Sigmoid colon (tissue), 7 donors: ENCODE data around the gene SCARB1. TPM values are rescaled to one million over a fixed set of nuclear protein-coding genes. Genes with fewer than 3 reads are reported as not detected.

ENCODE experiments used
- DNase-seq: peaks from one replicate; pipeline ENCODE4 v3.0.0-alpha.2; 2019
- H3K27ac ChIP-seq, 4 donors: fragments of 200-600 bp; sonication (generic); one replicate each; pipeline ENCODE4 v1.5.1; 2016 to 2019; ENCODE audit warnings: mild to moderate bottlenecking in 1 of 4
- H3K27me3 ChIP-seq, 3 donors: fragments of 200-600 bp; sonication (generic); one replicate each; pipeline ENCODE4 v1.5.1; 2019; ENCODE audit warnings: mild to moderate bottlenecking in 1 of 3
- H3K36me3 ChIP-seq, 4 donors: fragments of 200-600 bp; sonication (generic); one replicate each; pipeline ENCODE4 v1.5.1; 2016 to 2019
- H3K4me1 ChIP-seq, 4 donors: fragments of 200-600 bp; sonication (generic); one replicate each; pipeline ENCODE4 v1.5.1; 2017 to 2019
- H3K4me3 ChIP-seq, 4 donors: fragments of 200-600 bp; sonication (generic); one replicate each; pipeline ENCODE4 v1.5.1; 2017 to 2019; ENCODE audit warnings: mild to moderate bottlenecking in 2 of 4, moderate library complexity in 1 of 4
- H3K9me3 ChIP-seq, 4 donors: fragments of 200-600 bp in 3 of 4; sonication (generic) in 3 of 4; one replicate each; pipeline versions ENCODE4 v1.5.1 to v1.6.1; 2013 to 2019
- EP300 ChIP-seq, 4 donors: sonication (generic); formaldehyde crosslinking; IDR thresholded peaks; one replicate each; pipeline ENCODE4 v1.6.1; 2017; ENCODE audit warnings: antibody characterized with exemption in 4 of 4
- POLR2A ChIP-seq, 2 donors: fragments of 450-650 bp; IDR thresholded peaks; one replicate each; pipeline ENCODE4 v1.6.1; 2016; ENCODE audit warnings: antibody characterized with exemption in 2 of 2, mild to moderate bottlenecking in 2 of 2, moderate library complexity in 2 of 2
- POLR2AphosphoS5 ChIP-seq, 4 donors: sonication (generic); formaldehyde crosslinking; IDR thresholded peaks; one replicate each; pipeline ENCODE4 v1.6.1; 2017; ENCODE audit warnings: antibody characterized with exemption in 4 of 4
- WGBS, 2 donors: extraction: QIAGEN DNeasy Blood & Tissue Kit; methylation state at CpG; one replicate each; pipeline ENCODE4 v1.1.7; 2013; 5-methylcytosine and 5-hydroxymethylcytosine counted together
- intact Hi-C: fragments of 100-400 bp; cut with DNase I; formaldehyde crosslinking; loops from one replicate; pipeline ENCODE4 v1.15.1; 2023
- polyA plus RNA-seq, 3 donors: library from polyadenylated mRNA; stranded (reverse); fragments of 200-250 nt; gene quantifications; one replicate each; pipeline ENCODE4 v1.2.3, GENCODE V29; 2013
- total RNA-seq, 4 donors: library from RNA; depleted of rRNA; stranded (reverse); fragments of >200 nt; gene quantifications; one replicate each; pipeline ENCODE4 v1.1.0, GENCODE V29; 2016
- TF ChIP-seq, protein P1 (sequence below), 4 experiments: fragments of 450-650 bp in 3 of 4; fragments of 200-600 bp in 1 of 4; IDR thresholded peaks; one replicate each; pipeline ENCODE4 v1.5.1; 2016 to 2019; ENCODE audit warnings: antibody characterized with exemption in 4 of 4, mild to moderate bottlenecking in 3 of 4, moderate library complexity in 2 of 4
- donor health status: healthy with polysubstance abuse.
- donor health status: Bipolar disorder and iron deficiency.
- donor health status: healthy.

SCARB1 gene
- total and polyA plus RNA-seq, 7 donors = 4.2 to 36.4 (median 11.4) TPM

DNA sequence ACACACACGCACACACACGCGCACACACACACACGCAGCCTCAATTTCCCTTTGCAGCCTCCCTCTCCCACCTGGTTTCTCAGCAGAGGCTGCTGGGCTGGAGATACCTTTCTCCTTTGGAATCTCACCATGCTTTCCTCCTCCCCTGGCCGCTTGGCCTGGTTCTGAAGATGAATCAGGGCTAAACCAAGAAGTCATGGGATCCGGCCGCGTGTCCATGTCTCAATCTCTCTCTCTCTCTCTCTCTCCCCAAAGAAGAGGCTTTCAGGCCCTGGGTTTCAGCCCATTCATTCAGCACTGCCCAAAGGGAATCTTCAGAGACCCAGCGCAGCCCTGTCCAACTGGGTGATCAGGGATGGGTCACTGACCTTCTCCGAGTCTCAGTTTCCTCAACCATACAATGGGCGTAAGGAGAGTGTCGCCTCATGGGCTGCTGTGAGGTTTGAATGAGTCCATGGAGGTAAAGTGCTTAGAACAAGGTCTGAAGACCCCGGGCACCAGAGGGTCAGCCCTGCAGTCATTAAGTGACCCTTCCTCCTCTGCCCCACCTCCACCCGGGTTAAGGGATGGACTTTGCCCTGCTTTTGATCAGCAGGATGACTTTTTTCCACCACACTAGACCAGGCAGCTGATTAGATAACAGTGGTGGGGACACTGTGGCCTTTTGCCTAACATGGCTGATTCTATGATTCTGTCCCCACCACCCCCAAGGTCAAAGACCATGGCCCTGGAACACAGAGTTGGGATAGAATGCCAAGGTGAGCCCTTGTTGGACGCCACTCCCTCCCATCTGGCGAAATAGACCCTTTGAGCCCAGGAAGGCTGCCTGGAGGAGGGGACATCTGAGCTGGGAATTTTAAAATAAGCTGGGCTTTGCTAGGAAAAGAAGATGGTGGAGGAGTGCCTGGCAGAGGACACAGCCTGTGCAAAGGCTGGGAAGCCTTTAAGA is 42.1 kb downstream of the SCARB1 start:
- Histone ChIP-seq H3K27me3 (no peaks in the 10 kb centered on the region), H3K9me3 (no peaks in the 10 kb centered on the region)

DNA sequence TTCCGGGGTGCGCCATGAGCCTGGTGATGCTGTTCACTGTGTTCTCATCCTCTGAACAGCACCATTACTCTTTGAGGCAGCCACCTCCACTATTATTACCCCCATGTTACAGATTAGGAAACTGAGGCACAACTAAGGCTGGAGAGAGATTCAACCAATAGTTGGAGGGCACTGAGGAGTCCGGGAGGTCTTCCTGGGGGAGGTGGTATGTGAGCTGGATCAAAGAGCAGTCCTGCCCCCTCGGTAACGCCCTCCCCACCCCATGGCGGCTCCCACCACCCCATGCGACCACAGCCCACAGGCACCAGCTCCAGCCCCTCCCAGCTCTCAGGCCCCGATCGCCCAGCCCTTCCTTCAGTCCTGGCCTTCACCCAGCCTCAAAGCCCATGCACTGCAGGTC is 43.5 kb downstream of the SCARB1 start:
- no peak for TF ChIP-seq POLR2AphosphoS5 (IDR thresholded peaks at IDR 0.05)
- TF ChIP-seq, protein P1, sequence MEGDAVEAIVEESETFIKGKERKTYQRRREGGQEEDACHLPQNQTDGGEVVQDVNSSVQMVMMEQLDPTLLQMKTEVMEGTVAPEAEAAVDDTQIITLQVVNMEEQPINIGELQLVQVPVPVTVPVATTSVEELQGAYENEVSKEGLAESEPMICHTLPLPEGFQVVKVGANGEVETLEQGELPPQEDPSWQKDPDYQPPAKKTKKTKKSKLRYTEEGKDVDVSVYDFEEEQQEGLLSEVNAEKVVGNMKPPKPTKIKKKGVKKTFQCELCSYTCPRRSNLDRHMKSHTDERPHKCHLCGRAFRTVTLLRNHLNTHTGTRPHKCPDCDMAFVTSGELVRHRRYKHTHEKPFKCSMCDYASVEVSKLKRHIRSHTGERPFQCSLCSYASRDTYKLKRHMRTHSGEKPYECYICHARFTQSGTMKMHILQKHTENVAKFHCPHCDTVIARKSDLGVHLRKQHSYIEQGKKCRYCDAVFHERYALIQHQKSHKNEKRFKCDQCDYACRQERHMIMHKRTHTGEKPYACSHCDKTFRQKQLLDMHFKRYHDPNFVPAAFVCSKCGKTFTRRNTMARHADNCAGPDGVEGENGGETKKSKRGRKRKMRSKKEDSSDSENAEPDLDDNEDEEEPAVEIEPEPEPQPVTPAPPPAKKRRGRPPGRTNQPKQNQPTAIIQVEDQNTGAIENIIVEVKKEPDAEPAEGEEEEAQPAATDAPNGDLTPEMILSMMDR (IDR thresholded peaks at IDR 0.05) = no peak
- no peak for TF ChIP-seq EP300 (IDR thresholded peaks at IDR 0.05)
- TF ChIP-seq POLR2A (IDR thresholded peaks at IDR 0.05) = no peak
- no peaks in the 10 kb centered on the region for H3K27me3 ChIP-seq
- H3K9me3 ChIP-seq = no peaks in the 10 kb centered on the region
- no peak for DNase-seq
- no peaks in the 10 kb centered on the region for H3K4me1 ChIP-seq
- no peak overlapping the region for H3K4me3 ChIP-seq
- intact Hi-C loops = no loop called here
- no peak overlapping the region for H3K27ac ChIP-seq
- 95 to 96% methylated on average over 9 of the region's 9 CpGs for WGBS, 2 donors
- no peaks in the 10 kb centered on the region for H3K36me3 ChIP-seq

More for the DNA sequence above, 42.1 kb downstream of the SCARB1 start:
- no peak overlapping the region for H3K27ac ChIP-seq
- no peaks in the 10 kb centered on the region for H3K4me1 ChIP-seq
- H3K4me3 ChIP-seq = no peak overlapping the region
- no peaks in the 10 kb centered on the region for H3K36me3 ChIP-seq
- DNase-seq = no peak
- intact Hi-C loops = no loop called here
- 85 to 91% methylated on average over 16 of the region's 16 CpGs for WGBS, 2 donors
- TF ChIP-seq POLR2A (IDR thresholded peaks at IDR 0.05) = no peak
- TF ChIP-seq, protein P1 (IDR thresholded peaks at IDR 0.05) = no peak
- no peak for TF ChIP-seq POLR2AphosphoS5 (IDR thresholded peaks at IDR 0.05)
- no peak for TF ChIP-seq EP300 (IDR thresholded peaks at IDR 0.05)

DNA sequence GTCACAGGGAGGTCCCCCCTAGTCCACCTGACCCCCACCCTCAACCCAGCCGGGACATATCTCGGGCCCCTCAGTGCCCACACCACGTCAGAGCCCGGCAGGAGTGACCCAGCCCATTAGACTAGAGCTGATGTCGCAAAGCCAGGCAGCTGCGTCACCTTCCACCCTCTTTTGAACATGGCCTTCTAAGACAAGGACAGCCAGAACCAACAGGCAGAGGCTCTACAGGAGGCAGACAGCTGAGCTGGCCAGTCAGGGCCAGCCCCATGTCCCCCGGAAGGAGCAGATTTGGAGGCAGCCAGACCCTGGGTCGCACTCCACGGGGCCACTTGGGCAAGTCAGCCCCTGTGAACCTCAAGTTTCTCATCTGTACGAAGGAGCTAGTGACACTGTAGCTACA is 44.1 kb downstream of the SCARB1 start:
- H3K9me3 ChIP-seq = no peaks in the 10 kb centered on the region
- no peaks in the 10 kb centered on the region for H3K27me3 ChIP-seq
- intact Hi-C loops = no loop called here
- TF ChIP-seq EP300 (IDR thresholded peaks at IDR 0.05) (no peak), POLR2A (IDR thresholded peaks at IDR 0.05) (no peak), POLR2AphosphoS5 (IDR thresholded peaks at IDR 0.05) (no peak)
- TF ChIP-seq, protein P1 (IDR thresholded peaks at IDR 0.05) = no peak
- no peak overlapping the region for H3K4me3 ChIP-seq
- H3K36me3 ChIP-seq = peaks cover 0 to 2% (median 0%) of the 10 kb centered on the region in 4 donors
- DNase-seq = no peak
- 96 to 97% methylated on average over 10 of the region's 10 CpGs for WGBS, 2 donors
- H3K4me1 ChIP-seq = no peaks in the 10 kb centered on the region
- H3K27ac ChIP-seq = no peak overlapping the region

DNA sequence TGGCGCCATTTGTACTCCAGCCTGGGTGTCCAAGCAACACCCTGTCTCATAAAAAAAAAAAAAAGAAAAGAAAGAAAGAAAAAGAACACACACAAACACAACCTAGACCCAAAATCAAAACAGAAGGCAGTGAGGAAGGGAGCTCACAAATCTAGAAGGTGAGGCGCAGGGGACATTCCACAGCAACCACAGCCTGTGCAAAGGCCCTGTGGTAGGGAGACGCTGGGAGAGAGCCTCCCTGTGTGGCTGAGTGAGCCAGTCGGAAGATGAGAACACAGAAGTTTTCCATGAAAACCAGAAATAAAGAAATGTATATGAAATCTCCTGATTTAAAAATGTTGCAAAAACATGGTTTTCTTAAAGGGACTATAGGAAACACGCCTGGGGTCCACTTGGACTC is 44.6 kb downstream of the SCARB1 start:
- H3K36me3 ChIP-seq = peaks cover 0 to 6% (median 2%) of the 10 kb centered on the region in 4 donors
- H3K4me3 ChIP-seq = no peak overlapping the region
- WGBS, 2 donors = 79 to 89% methylated on average over 5 of the region's 5 CpGs
- TF ChIP-seq, protein P1 (IDR thresholded peaks at IDR 0.05) = no peak
- TF ChIP-seq EP300 (IDR thresholded peaks at IDR 0.05) (no peak), POLR2AphosphoS5 (IDR thresholded peaks at IDR 0.05) (no peak), POLR2A (IDR thresholded peaks at IDR 0.05) (no peak)
- H3K9me3 ChIP-seq = no peaks in the 10 kb centered on the region
- no peak overlapping the region for H3K27ac ChIP-seq
- no peaks in the 10 kb centered on the region for H3K4me1 ChIP-seq
- no peak for DNase-seq
- intact Hi-C loops = no loop called here
- no peaks in the 10 kb centered on the region for H3K27me3 ChIP-seq
